Measurements from ENCODE around the gene TMEM164. TPM values are rescaled to one million over a fixed set of nuclear protein-coding genes. Genes with fewer than 3 reads are reported as not detected.

TMEM164 gene
- total RNA-seq, 1 donor: 7.3 TPM

DNA sequence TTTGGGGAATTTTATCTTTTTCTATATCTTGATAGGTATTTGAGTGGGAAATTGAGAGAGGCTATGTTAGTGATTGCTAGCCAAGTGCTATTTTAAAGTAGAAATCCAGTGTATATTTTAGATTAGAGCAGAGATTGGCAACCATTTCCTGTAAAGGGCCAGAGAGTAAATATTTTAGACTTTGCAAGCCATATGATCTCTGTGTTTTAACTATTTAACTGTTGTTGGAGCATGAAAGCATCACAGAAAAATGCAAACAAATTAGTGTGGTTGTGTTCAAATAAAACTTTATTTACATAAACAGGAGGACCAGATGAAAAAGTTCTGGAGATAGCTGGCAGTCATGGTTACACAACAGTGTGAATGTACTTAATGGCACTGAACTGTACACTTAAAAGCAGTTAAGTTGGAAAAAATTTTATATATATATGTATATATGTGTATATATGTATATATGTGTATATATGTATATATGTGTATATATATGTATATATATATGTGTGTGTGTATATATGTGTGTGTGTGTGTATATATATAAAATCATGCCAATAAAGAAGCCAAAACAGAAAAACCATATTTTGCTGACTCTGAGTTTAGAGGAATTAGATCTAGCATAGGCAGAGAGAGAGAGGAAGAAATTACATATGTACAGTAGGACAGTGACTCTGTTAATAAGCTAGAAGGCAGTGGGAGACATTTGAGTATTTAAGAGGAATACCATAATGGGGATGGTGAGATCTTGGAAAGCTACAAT is 83.4 kb downstream of the TMEM164 start:
- TF ChIP-seq, protein P1, sequence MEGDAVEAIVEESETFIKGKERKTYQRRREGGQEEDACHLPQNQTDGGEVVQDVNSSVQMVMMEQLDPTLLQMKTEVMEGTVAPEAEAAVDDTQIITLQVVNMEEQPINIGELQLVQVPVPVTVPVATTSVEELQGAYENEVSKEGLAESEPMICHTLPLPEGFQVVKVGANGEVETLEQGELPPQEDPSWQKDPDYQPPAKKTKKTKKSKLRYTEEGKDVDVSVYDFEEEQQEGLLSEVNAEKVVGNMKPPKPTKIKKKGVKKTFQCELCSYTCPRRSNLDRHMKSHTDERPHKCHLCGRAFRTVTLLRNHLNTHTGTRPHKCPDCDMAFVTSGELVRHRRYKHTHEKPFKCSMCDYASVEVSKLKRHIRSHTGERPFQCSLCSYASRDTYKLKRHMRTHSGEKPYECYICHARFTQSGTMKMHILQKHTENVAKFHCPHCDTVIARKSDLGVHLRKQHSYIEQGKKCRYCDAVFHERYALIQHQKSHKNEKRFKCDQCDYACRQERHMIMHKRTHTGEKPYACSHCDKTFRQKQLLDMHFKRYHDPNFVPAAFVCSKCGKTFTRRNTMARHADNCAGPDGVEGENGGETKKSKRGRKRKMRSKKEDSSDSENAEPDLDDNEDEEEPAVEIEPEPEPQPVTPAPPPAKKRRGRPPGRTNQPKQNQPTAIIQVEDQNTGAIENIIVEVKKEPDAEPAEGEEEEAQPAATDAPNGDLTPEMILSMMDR (IDR thresholded peaks at IDR 0.05; ENCODE audit: insufficient read depth, low read length): no peak
- peak; percentile 30 for DNase-seq (ENCODE audit: low read depth)
- H3K4me3 ChIP-seq (ENCODE audit: low read depth, low read length): no peak overlapping the region

DNA sequence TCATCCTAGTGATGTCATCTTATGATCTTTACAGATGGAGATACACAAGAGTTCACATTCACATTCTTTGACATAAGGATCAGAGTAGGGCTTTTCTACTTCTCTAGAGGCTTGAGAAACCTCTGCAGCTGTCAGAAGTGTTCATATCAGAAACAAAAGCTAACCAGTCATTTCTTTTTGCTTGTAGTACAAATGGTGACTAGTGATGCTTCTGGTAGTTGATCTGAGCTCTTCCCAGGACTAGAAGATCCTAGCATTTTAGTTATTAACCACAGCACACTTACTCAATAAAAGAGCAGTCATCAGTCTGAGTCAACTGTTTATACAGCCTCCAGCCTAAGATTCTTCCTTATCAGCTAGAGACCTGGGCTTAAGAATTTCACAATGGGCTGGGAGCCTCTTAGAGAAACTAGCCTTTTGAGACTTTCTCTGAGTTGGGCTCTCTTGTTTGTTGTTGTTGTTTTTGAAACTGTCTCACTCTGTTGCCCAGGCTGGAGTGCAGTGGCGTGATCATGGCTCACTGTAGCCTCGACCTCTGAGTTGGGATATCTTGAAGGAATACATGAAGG is 84.1 kb downstream of the TMEM164 start:
- H3K4me3 ChIP-seq (ENCODE audit: low read depth, low read length): no peak overlapping the region
- peak; percentile 92 for DNase-seq (ENCODE audit: low read depth)
- TF ChIP-seq, protein P1 (IDR thresholded peaks at IDR 0.05; ENCODE audit: insufficient read depth, low read length): no peak

- peak; percentile 91 for DNase-seq (ENCODE audit: low read depth)
- no peak overlapping the region for H3K4me3 ChIP-seq (ENCODE audit: low read depth, low read length)
- TF ChIP-seq, protein P1 (IDR thresholded peaks at IDR 0.05; ENCODE audit: insufficient read depth, low read length): no peak
These were observed 84.8 kb downstream of the TMEM164 start for GRCh38 chrX:110087485-110088356.

- DNase-seq (ENCODE audit: low read depth): no peak
- TF ChIP-seq, protein P1 (IDR thresholded peaks at IDR 0.05; ENCODE audit: insufficient read depth, low read length): no peak
- no peak overlapping the region for H3K4me3 ChIP-seq (ENCODE audit: low read depth, low read length)
These were observed 86.9 kb downstream of the TMEM164 start for GRCh38 chrX:110089656-110090403.

GRCh38 chrX:110097920-110098319 is 95.0 kb downstream of the TMEM164 start:
- TF ChIP-seq, protein P1 (IDR thresholded peaks at IDR 0.05; ENCODE audit: insufficient read depth, low read length): no peak
- no peak for DNase-seq (ENCODE audit: low read depth)
- H3K4me3 ChIP-seq (ENCODE audit: low read depth, low read length): no peak overlapping the region

DNA sequence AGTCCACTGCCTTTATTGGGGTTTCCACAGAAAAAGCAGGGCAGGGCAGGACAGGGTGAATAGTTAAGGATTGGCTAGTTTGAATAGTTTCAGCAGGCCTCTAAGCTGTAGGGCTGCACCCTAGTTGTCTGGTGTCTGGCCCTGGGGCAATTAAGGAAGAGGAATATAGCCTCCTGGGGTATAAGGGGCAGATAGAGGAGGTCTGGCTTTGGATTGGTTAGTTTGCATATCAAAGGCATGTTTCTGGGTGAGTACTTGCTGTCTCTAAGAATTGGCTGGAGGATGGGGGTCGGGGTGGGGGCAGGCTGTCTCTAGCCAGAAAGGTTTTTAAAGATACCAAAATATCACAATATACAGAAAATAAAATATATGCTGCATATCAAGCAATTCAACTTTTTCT is 100.4 kb downstream of the TMEM164 start:
- TF ChIP-seq, protein P1 (IDR thresholded peaks at IDR 0.05; ENCODE audit: insufficient read depth, low read length): no peak

More for the DNA sequence above, 100.4 kb downstream of the TMEM164 start:
- no peak for DNase-seq (ENCODE audit: low read depth)
- no peak overlapping the region for H3K4me3 ChIP-seq (ENCODE audit: low read depth, low read length)

Data from fibroblast of the aortic adventitia (primary cell).